Measurements from ENCODE around the gene ADAM12. TPM values are rescaled to one million over a fixed set of nuclear protein-coding genes. Genes with fewer than 3 reads are reported as not detected.
A peak's percentile ranks its signal among the peaks of the same experiment; 100 is the strongest.
"Not testable (repeated sequence)": the region's sequence is repeated elsewhere in the genome, so short reads cannot be mapped to it uniquely, and the experiment has no call there.

ADAM12 gene
- total RNA-seq, 4 donors from 2014 or later: 0.19 to 2.6 (median 1.5) TPM

- Histone ChIP-seq H3K9me3 (no peaks in the 10 kb centered on the region), H3K27me3 (peaks cover 18% of the 10 kb centered on the region), H3K4me1 (peaks cover 20% of the 10 kb centered on the region), H3K4me3 (no peak overlapping the region), H3K36me3 (no peaks in the 10 kb centered on the region), H3K27ac (no peak overlapping the region)
- TF ChIP-seq POLR2AphosphoS5 (IDR thresholded peaks at IDR 0.05) (no peak), EP300 (IDR thresholded peaks at IDR 0.05) (no peak), POLR2A (IDR thresholded peaks at IDR 0.05) (no peak)
- TF ChIP-seq, protein P1, sequence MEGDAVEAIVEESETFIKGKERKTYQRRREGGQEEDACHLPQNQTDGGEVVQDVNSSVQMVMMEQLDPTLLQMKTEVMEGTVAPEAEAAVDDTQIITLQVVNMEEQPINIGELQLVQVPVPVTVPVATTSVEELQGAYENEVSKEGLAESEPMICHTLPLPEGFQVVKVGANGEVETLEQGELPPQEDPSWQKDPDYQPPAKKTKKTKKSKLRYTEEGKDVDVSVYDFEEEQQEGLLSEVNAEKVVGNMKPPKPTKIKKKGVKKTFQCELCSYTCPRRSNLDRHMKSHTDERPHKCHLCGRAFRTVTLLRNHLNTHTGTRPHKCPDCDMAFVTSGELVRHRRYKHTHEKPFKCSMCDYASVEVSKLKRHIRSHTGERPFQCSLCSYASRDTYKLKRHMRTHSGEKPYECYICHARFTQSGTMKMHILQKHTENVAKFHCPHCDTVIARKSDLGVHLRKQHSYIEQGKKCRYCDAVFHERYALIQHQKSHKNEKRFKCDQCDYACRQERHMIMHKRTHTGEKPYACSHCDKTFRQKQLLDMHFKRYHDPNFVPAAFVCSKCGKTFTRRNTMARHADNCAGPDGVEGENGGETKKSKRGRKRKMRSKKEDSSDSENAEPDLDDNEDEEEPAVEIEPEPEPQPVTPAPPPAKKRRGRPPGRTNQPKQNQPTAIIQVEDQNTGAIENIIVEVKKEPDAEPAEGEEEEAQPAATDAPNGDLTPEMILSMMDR (IDR thresholded peaks at IDR 0.05): no peak
- 92% methylated on average over 4 of the region's 4 CpGs for WGBS
- no peak for DNase-seq (ENCODE audit: low spot score in 2 of 2)
Measured at GRCh38 chr10:126390324-126390723, 2.0 kb upstream of the ADAM12 start.

DNA sequence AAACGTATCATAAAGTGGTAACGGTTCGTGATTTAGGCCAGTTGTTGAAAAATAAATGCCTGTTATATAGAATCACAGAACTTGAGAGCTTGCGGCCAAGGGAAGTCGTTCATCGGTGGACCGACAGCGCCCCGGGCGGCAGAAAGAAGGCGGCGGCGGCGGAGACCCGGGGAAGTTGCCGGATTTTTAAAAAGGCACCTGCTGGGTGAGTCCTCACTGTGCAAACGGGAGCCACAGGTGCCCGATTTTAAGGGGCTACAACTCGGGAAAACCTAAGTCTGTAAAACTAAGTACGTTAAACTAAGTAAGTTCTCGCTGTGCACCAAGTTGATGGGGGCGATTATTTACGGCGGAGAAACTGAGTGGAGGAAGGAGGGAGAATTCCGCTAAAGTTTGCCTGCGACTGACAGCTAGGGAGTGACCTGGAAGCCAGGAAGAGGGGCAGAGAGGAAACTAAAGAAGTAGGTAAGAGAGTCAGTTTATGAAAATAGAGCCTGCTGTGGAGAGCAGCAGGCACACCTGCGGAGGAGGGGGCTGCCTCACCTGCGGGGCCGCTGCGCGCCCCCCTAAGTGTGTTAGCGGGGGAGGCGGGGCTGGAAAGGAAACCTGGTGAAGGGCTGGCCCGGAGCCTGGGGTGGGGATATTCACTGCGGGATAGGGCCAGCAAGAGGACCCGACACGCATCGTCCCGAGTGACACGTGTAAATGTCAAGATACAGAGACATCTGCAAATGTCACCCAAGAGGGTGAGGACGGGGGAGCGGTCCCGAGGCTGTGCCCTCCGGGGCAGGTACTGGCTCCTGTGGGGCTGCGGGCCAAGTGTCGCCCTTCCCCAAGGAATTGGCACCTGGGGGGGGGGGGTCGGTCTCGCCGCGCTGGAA is 996 bp downstream of the ADAM12 start:
- Histone ChIP-seq H3K36me3 (no peaks in the 10 kb centered on the region), H3K4me3 (peak overlapping the region; percentile 63), H3K9me3 (no peaks in the 10 kb centered on the region), H3K27ac (no peak overlapping the region), H3K4me1 (peaks cover 20% of the 10 kb centered on the region), H3K27me3 (peaks cover 18% of the 10 kb centered on the region)
- no peak for DNase-seq (ENCODE audit: low spot score in 2 of 2)
- TF ChIP-seq, protein P1 (IDR thresholded peaks at IDR 0.05): peak; percentile 36 to 66
- TF ChIP-seq POLR2A (IDR thresholded peaks at IDR 0.05): no peak
- TF ChIP-seq EP300 (IDR thresholded peaks at IDR 0.05): no peak
- 4% methylated on average over 42 of the region's 50 CpGs for WGBS

- DNase-seq (ENCODE audit: low spot score in 2 of 2): no peak
- peaks cover 18% of the 10 kb centered on the region for H3K27me3 ChIP-seq
- H3K4me3 ChIP-seq: no peak overlapping the region
- H3K27ac ChIP-seq: no peak overlapping the region
- no peaks in the 10 kb centered on the region for H3K36me3 ChIP-seq
- H3K4me1 ChIP-seq: peaks cover 20% of the 10 kb centered on the region
- WGBS: 84% methylated on average over 5 of the region's 5 CpGs
- H3K9me3 ChIP-seq: no peaks in the 10 kb centered on the region
- no peak for TF ChIP-seq POLR2A (IDR thresholded peaks at IDR 0.05)
- TF ChIP-seq EP300 (IDR thresholded peaks at IDR 0.05): no peak
- TF ChIP-seq POLR2AphosphoS5 (IDR thresholded peaks at IDR 0.05): no peak
- TF ChIP-seq, protein P1 (IDR thresholded peaks at IDR 0.05): no peak
Measured at GRCh38 chr10:126384269-126384873, 3.9 kb downstream of the ADAM12 start.

- DNase-seq (ENCODE audit: low spot score in 2 of 2): no peak
- Histone ChIP-seq H3K36me3 (no peaks in the 10 kb centered on the region), H3K4me1 (no peaks in the 10 kb centered on the region), H3K4me3 (no peak overlapping the region), H3K27me3 (no peaks in the 10 kb centered on the region), H3K9me3 (no peaks in the 10 kb centered on the region), H3K27ac (no peak overlapping the region)
- TF ChIP-seq, protein P1 (IDR thresholded peaks at IDR 0.05): no peak
- no peak for TF ChIP-seq POLR2AphosphoS5 (IDR thresholded peaks at IDR 0.05)
- TF ChIP-seq EP300 (IDR thresholded peaks at IDR 0.05): no peak
- no peak for TF ChIP-seq POLR2A (IDR thresholded peaks at IDR 0.05)
- 63% methylated on average over 7 of the region's 7 CpGs for WGBS
Measured at GRCh38 chr10:126380352-126381076, 7.8 kb downstream of the ADAM12 start.

GRCh38 chr10:126379166-126379565 is 9.1 kb downstream of the ADAM12 start:
- not testable (repeated sequence) for H3K27me3 ChIP-seq; H3K27ac ChIP-seq; H3K36me3 ChIP-seq; H3K4me3 ChIP-seq; DNase-seq (ENCODE audit: low spot score in 2 of 2); H3K4me1 ChIP-seq; H3K9me3 ChIP-seq
- 96% methylated on average over 3 of the region's 3 CpGs for WGBS

Data from suprapubic skin (tissue), 4 donors.